Right lobe of liver (tissue), 6 donors: ENCODE data around the gene PRKAG2. TPM values are rescaled to one million over a fixed set of nuclear protein-coding genes. Genes with fewer than 3 reads are reported as not detected.

ENCODE experiments used
- ATAC-seq, 4 donors: fragments of 200-7000 bp; cut with Tn5 transposase; one replicate each; pipeline ENCODE4 v1.9.1; 2020; ENCODE audit warnings: mild to moderate bottlenecking in 4 of 4, moderate library complexity in 4 of 4
- DNase-seq, 3 donors: peaks; one replicate each; pipeline ENCODE4 v3.0.0-alpha.2; 2020
- H3K27ac ChIP-seq, 3 donors: fragments of 200-600 bp; one replicate each; pipeline ENCODE4 v1.8.0; 2022
- H3K27me3 ChIP-seq, 2 donors: fragments of 200-600 bp; one replicate each; pipeline ENCODE4 v1.8.0; 2022
- H3K36me3 ChIP-seq, 4 donors: fragments of 200-600 bp; sonication (generic) in 1 of 4; one replicate each; pipeline versions ENCODE4 v1.5.1 to v1.8.0; 2017 to 2022; ENCODE audit warnings: control low read depth in 1 of 4
- H3K4me1 ChIP-seq, 4 donors: fragments of 200-600 bp; sonication (generic) in 1 of 4; one replicate each; pipeline versions ENCODE4 v1.5.1 to v1.8.0; 2017 to 2022; ENCODE audit warnings: control low read depth in 1 of 4
- H3K4me3 ChIP-seq, 3 donors: fragments of 200-600 bp; one replicate each; pipeline ENCODE4 v1.8.0; 2022
- H3K9me3 ChIP-seq, 4 donors: fragments of 200-600 bp; sonication (generic) in 1 of 4; one replicate each; pipeline versions ENCODE4 v1.5.1 to v1.8.0; 2017 to 2022; ENCODE audit warnings: control low read depth in 1 of 4
- CTCF ChIP-seq, 4 donors: fragments of 200-600 bp in 3 of 4; fragments of 450-650 bp in 1 of 4; IDR thresholded peaks; one replicate each; pipeline versions ENCODE4 v1.5.1 to v1.8.0; 2016 to 2022; ENCODE audit warnings: antibody characterized with exemption in 4 of 4, mild to moderate bottlenecking in 2 of 4
- POLR2A ChIP-seq: fragments of 450-650 bp; IDR thresholded peaks from one replicate; pipeline ENCODE4 v1.6.1; 2017; ENCODE audit warnings: antibody characterized with exemption, mild to moderate bottlenecking
- WGBS: methylation state at CpG from one replicate; pipeline ENCODE4 v1.1.6; 2018; ENCODE audit warnings: low coverage, low lambda C conversion rate; ENCODE audit not compliant: insufficient coverage; ENCODE audit errors: missing lambda C conversion rate; 5-methylcytosine and 5-hydroxymethylcytosine counted together
- intact Hi-C, 2 donors: fragments of 100-400 bp; cut with DNase I; formaldehyde crosslinking; loops; one replicate each; pipeline versions ENCODE4 v1.11.2 to v1.14.1; 2022
- total RNA-seq, 6 experiments: library from RNA; depleted of rRNA in 2 of 6; stranded (reverse); fragments of >200 nt in 2 of 6; fragmentation: NEBNext Ultra II Directional in 3 of 6; extraction: Animal tissue kit (Norgen Biotek cat#: 25700) in 3 of 6; gene quantifications; one replicate each; pipeline versions ENCODE4 v1.1.0 to v1.2.4, GENCODE V29; 2016 to 2023
- donor health status: DM: no; HTN: yes; CAD: no.
- donor health status: DM: no; HTN: no; CAD: no.
- donor health status: DM: no; HTN: no; CAD: no.
- donor health status: DM: no; HTN: yes; CAD: no.
- donor health status: DM: no; HTN: yes; CAD: no.

The PRKAG2 gene
- total RNA-seq, 6 experiments from 2014 or later = 20.6 to 63.6 (median 29.5) TPM

DNA sequence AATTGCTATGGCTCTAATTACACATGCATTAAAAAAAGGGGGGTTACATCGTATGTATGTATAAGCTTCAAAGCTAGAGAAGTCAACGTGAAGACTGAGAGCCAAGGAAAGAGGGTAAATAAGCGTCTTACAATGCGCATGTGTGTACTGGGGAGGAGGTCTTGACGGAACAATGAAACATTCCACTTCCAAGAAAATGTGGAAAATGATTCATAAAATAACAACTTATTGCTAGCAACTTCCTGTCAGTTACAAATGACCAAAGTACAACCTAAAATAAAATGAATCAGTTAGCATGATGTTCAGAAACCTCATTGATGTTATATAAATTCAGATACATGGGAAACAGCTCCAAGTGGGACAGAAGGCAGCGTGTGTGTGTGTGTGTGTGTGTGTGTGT lies 253.1 kb downstream of the PRKAG2 start:
- H3K27me3 ChIP-seq = no peaks in the 10 kb centered on the region
- DNase-seq (no peak), ATAC-seq (no peak)
- H3K36me3 ChIP-seq = peaks cover 0 to 5% (median 0%) of the 10 kb centered on the region in 4 donors
- intact Hi-C loops = no loop called here
- no peaks in the 10 kb centered on the region for H3K4me1 ChIP-seq
- 89% methylated on average over 6 of the region's 6 CpGs for WGBS
- no peak overlapping the region for H3K27ac ChIP-seq
- no peak overlapping the region for H3K4me3 ChIP-seq
- TF ChIP-seq CTCF (IDR thresholded peaks at IDR 0.05) = no peak
- TF ChIP-seq POLR2A = no peak
- H3K9me3 ChIP-seq = no peaks in the 10 kb centered on the region

- 81% methylated on average over 5 of the region's 5 CpGs for WGBS
- ATAC-seq (no peak), DNase-seq (no peak)
- no peak for TF ChIP-seq CTCF (IDR thresholded peaks at IDR 0.05)
- TF ChIP-seq POLR2A = no peak
- Histone ChIP-seq H3K4me3 (no peak overlapping the region), H3K9me3 (no peaks in the 10 kb centered on the region), H3K4me1 (no peaks in the 10 kb centered on the region), H3K27me3 (no peaks in the 10 kb centered on the region), H3K27ac (no peak overlapping the region), H3K36me3 (no peaks in the 10 kb centered on the region)
- intact Hi-C loops = no loop called here
These were observed 255.0 kb downstream of the PRKAG2 start for GRCh38 chr7:151621961-151622360.

- no peaks in the 10 kb centered on the region for H3K4me1 ChIP-seq
- peak in 2 of 4 donors; percentile 6 to 8 for ATAC-seq
- no peaks in the 10 kb centered on the region for H3K9me3 ChIP-seq
- H3K36me3 ChIP-seq = no peaks in the 10 kb centered on the region
- no peak overlapping the region for H3K4me3 ChIP-seq
- H3K27me3 ChIP-seq = no peaks in the 10 kb centered on the region
- H3K27ac ChIP-seq = no peak overlapping the region
- no peak for DNase-seq
- intact Hi-C loops = no loop called here
- WGBS = 85% methylated on average over 9 of the region's 19 CpGs
- TF ChIP-seq POLR2A = no peak
- no peak for TF ChIP-seq CTCF (IDR thresholded peaks at IDR 0.05)
These were observed 260.3 kb downstream of the PRKAG2 start for GRCh38 chr7:151616443-151617213.

DNA sequence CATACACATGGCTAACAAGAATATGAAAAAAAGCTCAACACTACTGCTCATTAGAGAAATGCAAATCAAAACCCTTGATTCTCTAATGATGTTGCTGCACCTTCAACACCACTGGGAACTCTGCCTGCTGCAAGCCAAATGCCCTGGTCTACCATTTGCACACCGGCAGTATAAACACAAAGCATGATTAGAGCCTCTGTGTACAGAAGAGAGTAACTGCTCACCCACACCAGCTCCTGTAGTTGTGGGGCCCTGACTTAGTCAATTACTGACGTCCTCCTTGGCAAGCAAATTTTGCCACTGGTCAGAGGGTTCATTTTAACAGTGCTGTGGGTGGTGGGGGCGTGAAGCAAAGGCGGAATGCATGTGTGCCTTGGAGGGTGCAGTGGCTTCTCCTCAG lies 261.1 kb downstream of the PRKAG2 start:
- Histone ChIP-seq H3K9me3 (no peaks in the 10 kb centered on the region), H3K27me3 (no peaks in the 10 kb centered on the region), H3K36me3 (no peaks in the 10 kb centered on the region), H3K4me1 (no peaks in the 10 kb centered on the region), H3K27ac (no peak overlapping the region), H3K4me3 (no peak overlapping the region)
- intact Hi-C loops = no loop called here
- no peak for DNase-seq
- TF ChIP-seq POLR2A = no peak
- no peak for TF ChIP-seq CTCF (IDR thresholded peaks at IDR 0.05)
- peak in 2 of 4 donors; percentile 45 to 56 for ATAC-seq
- 45% methylated on average over 2 of the region's 4 CpGs for WGBS
